ENCODE results near the gene NAGS.
"Not testable (repeated sequence)": the region's sequence is repeated elsewhere in the genome, so short reads cannot be mapped to it uniquely, and the experiment has no call there.

The NAGS gene

DNA sequence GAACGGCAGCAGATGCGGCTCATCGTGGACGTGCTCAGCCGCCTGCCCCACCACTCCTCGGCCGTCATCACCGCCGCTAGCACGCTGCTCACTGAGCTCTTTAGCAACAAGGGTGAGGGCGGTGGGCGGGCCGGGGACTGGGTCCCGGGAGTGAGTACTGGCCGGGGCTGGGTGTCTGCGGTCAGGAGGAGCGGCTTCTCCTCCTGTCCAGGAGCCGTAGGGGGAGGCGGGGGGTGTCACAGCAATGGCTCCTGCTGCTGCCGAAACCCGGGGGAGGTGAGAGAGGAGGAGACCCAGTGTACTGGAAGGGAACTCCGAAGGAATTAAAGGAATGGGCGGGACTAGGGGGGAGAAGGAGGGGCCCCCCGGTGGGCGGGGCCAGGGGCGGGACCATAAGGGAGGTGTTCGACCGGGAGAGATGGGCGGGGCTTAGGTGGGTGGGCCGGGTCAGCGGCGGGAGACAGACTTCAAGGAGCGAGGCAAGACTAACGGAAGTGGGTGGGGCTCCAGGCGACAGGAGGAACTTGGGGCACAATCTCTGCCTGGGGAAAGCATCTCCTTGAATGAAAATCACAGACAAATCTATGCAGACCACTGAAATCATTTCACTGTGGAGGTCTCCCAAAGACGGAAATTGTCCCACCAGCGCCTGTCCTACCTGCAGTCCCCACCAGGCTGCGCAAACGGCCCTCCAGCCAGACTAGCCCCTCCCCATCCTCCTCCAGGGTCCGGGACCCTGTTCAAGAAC lies 2.4 kb downstream of the NAGS start:
- ATAC-seq (replicated peaks) (peak; percentile 85 to 90), DNase-seq (peak; percentile 81)
- Mint-ChIP-seq H3K9me3 (no peaks in the 10 kb centered on the region), H3K36me3 (peaks cover 15 to 17% of the 10 kb centered on the region in 2 donors), H3K4me3 (peak overlapping the region; percentile 74 to 86), H3K27ac (peak overlapping the region; percentile 94), H3K27me3 (peaks cover 20 to 26% of the 10 kb centered on the region in 2 donors), H3K4me1 (peaks cover 32 to 46% of the 10 kb centered on the region in 2 donors)

DNA sequence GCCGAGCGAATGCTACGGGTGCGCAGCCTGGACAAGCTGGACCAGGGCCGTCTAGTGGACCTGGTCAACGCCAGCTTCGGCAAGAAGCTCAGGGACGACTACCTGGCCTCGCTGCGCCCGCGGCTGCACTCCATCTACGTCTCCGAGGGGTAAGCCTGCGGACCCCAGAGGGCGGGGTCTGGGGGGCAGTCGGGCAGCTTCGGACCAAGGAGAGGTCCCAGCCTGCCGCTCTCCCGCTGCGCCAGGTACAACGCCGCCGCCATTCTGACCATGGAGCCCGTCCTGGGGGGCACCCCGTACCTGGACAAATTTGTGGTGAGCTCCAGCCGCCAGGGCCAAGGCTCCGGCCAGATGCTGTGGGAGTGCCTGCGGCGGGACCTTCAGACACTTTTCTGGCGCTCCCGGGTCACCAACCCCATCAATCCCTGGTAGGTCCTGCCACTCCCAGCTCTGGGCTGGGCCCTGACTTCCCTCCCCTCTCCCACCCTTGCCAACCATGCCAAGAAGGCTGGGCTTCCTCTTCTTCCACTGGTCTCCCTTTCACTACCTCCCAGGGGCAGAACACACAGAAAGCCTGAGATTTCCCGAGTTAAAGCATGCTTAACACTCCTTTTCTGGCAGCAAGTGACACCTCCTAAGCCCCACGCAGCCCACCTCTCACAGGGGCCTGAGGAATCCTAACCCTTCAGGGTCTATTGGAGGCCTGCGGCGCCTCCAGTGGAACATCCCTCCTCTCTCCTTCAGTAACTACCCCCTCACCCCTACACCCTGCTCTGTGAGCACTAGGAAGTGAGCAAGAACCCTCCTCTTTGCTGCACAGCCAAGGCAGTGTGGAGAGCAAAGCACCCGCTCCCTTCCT lies 3.2 kb downstream of the NAGS start:
- Mint-ChIP-seq H3K4me3 (peak overlapping the region; percentile 74 to 86), H3K4me1 (peaks cover 32 to 48% of the 10 kb centered on the region in 2 donors), H3K9me3 (no peaks in the 10 kb centered on the region), H3K27me3 (peaks cover 18 to 20% of the 10 kb centered on the region in 2 donors), H3K36me3 (peaks cover 15 to 17% of the 10 kb centered on the region in 2 donors), H3K27ac (peak overlapping the region; percentile 31)
- DNase-seq (no peak), ATAC-seq (replicated peaks) (no peak)

DNA sequence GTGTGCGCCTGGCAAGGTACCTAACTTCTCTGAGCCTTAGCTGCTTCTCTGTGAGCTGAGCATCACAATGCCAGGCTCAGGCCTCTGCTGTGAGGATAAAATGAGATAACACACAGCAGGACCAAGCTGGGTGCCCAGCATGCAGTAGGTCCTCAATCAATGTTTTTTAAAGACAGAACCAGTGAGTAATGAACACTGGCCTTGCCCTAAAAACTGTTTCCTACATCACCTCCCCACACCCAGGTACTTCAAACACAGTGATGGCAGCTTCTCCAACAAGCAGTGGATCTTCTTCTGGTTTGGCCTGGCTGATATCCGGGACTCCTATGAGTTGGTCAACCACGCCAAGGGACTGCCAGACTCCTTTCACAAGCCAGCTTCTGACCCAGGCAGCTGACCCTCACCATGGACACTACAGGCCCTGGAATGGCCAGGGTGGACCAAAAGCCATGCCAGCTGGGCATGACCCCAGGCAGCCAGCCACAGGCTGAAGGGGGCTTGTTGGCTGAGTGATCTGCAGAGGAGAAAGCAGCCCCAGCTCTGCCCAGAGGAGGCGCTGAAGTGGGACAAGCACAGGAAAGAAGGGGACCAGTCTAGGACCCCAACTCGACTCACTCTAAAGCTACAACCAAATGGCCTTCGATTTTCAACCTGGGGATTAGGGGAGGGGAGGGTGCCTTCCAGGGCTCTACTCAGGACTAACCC lies 3.9 kb downstream of the NAGS start:
- Mint-ChIP-seq H3K27me3 (peaks cover 18 to 20% of the 10 kb centered on the region in 2 donors), H3K4me1 (peaks cover 32 to 53% of the 10 kb centered on the region in 2 donors), H3K9me3 (no peaks in the 10 kb centered on the region), H3K36me3 (peaks cover 15 to 17% of the 10 kb centered on the region in 2 donors), H3K4me3 (peak overlapping the region; percentile 74 to 86), H3K27ac (peak overlapping the region; percentile 1)
- DNase-seq (no peak), ATAC-seq (replicated peaks) (no peak)

DNA sequence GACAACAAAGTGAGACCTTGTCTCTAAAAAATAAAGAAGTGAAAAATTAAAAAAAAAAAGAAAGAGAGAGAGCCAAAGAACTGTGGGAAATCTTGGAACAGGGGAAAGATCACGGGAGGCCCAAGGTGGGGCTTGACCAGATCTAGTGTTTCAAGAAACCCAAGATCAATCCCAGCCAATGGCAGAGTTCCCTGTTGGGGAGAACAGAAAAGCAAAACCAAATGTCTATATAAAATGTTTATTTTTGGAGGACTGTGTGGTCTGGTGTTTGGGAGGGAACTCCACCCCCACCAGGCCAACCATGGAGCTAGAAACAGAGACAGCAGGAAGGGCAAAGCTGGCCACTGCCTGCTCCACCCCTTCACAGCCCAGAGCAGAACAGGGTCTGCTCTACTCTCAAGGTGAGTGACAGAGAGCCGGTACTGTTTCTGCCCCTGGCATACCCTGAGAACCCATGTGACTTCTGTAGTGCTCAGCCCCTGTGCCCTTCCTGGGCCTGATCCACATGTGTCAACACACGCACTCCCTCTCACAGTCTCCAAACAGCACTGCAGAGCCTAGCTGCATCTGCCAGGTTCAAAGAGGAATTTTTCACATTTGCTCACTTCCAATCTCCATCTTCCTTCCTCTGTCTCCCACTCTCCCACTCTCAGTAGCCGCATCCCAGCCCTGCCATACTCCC lies 6.7 kb downstream of the NAGS start:
- Mint-ChIP-seq H3K27ac (no peak overlapping the region), H3K9me3 (no peaks in the 10 kb centered on the region), H3K36me3 (peaks cover 18 to 21% of the 10 kb centered on the region in 2 donors), H3K27me3 (peaks cover 3 to 4% of the 10 kb centered on the region in 2 donors), H3K4me3 (no peak overlapping the region), H3K4me1 (peaks cover 33 to 53% of the 10 kb centered on the region in 2 donors)
- no peak for DNase-seq
- ATAC-seq (replicated peaks), result no peak

DNA sequence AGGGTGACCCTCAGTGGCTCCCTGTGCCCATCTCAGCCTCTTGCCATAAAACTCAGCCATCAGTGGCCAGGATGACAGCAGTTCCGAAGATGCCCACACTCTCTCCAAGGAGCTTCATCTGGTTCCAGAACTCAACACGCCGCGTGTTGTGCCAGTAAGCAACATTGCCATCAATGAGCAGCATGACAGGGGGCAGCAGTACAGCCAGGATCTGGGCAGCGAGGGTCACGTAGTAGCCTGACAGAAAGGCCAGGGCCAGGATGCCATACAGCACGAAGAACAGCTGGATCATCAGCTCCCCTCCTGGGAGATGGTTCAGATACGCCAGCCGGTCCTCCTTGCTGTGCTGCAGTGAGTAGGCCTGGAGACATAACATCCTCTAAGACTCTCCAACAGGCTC lies 7.5 kb downstream of the NAGS start:
- Mint-ChIP-seq H3K4me1 (peaks cover 25 to 45% of the 10 kb centered on the region in 2 donors), H3K27me3 (no peaks in the 10 kb centered on the region), H3K27ac (no peak overlapping the region), H3K36me3 (peaks cover 18 to 21% of the 10 kb centered on the region in 2 donors), H3K9me3 (no peaks in the 10 kb centered on the region), H3K4me3 (no peak overlapping the region)
- no peak for ATAC-seq (replicated peaks)
- no peak for DNase-seq

DNA sequence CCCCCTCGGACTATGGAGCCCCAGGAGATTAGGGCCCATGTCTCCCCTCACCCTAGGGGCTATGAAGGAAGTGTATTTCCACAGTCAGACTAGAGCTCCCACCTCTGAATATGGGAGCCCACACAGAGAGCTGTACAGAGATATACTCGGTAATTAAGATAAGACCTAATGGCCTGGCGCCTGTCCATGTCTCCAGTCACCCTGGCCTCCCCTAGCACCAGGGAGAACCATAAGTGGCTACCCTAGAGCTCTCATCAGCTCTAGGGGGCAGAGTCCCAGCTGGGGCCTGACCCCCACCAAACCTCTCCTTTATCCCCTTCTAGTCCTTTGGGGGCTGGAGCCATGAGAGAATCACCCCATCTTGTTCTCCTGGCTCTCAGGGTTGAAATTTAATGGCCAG lies 8.0 kb downstream of the NAGS start:
- H3K9me3 Mint-ChIP-seq, result no peaks in the 10 kb centered on the region
- H3K4me1 Mint-ChIP-seq, result peaks cover 25 to 41% of the 10 kb centered on the region in 2 donors
- DNase-seq, result no peak
- ATAC-seq (replicated peaks), result no peak
- H3K27ac Mint-ChIP-seq, result no peak overlapping the region
- H3K4me3 Mint-ChIP-seq, result no peak overlapping the region
- H3K27me3 Mint-ChIP-seq, result no peaks in the 10 kb centered on the region
- peaks cover 18 to 21% of the 10 kb centered on the region in 2 donors for H3K36me3 Mint-ChIP-seq

DNA sequence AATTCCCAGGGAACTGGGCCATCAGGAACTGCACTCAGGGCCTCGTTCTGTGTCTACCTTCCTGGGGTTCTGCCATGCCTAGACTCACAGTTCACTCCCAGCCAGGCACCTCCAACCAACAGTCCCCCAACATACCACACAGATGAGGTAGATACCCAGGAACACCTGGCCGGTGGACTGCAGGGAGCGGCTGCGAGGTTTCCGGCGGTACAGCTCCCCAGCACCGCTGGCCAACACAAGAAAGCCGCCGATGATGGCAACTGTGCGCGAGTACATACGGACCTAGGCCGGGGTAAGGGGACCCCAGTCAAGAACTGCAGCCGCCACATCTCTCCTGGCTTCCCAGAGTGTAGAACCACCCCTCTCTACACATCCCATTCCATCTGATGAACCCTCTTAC lies 8.5 kb downstream of the NAGS start:
- H3K36me3 Mint-ChIP-seq, result peaks cover 18 to 21% of the 10 kb centered on the region in 2 donors
- peaks cover 22 to 36% of the 10 kb centered on the region in 2 donors for H3K4me1 Mint-ChIP-seq
- DNase-seq (no peak), ATAC-seq (replicated peaks) (no peak)
- H3K9me3 Mint-ChIP-seq, result no peaks in the 10 kb centered on the region
- no peak overlapping the region for H3K27ac Mint-ChIP-seq
- H3K4me3 Mint-ChIP-seq, result no peak overlapping the region
- H3K27me3 Mint-ChIP-seq, result no peaks in the 10 kb centered on the region

DNA sequence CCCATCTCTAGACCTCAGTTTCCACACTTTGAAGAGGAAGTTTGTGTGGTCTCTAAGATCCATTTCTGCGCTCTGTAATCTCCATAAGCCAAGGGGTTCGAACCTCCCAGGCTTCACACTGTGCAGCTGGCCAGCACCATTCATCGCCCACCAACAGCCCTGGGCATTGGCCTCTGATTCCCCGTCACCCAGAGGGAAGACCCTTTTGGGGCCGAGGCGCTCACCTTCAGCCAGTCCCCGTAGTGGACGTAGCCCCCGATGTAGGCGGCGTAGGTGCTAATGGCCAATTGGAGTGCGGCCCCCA lies 9.7 kb downstream of the NAGS start:
- peak overlapping the region; percentile 96 to 100 for H3K4me3 Mint-ChIP-seq
- no peaks in the 10 kb centered on the region for H3K27me3 Mint-ChIP-seq
- peaks cover 15 to 29% of the 10 kb centered on the region in 2 donors for H3K4me1 Mint-ChIP-seq
- no peaks in the 10 kb centered on the region for H3K9me3 Mint-ChIP-seq
- peaks cover 18 to 21% of the 10 kb centered on the region in 2 donors for H3K36me3 Mint-ChIP-seq
- H3K27ac Mint-ChIP-seq, result peak overlapping the region; percentile 99
- ATAC-seq (replicated peaks), result no peak
- DNase-seq, result no peak

DNA sequence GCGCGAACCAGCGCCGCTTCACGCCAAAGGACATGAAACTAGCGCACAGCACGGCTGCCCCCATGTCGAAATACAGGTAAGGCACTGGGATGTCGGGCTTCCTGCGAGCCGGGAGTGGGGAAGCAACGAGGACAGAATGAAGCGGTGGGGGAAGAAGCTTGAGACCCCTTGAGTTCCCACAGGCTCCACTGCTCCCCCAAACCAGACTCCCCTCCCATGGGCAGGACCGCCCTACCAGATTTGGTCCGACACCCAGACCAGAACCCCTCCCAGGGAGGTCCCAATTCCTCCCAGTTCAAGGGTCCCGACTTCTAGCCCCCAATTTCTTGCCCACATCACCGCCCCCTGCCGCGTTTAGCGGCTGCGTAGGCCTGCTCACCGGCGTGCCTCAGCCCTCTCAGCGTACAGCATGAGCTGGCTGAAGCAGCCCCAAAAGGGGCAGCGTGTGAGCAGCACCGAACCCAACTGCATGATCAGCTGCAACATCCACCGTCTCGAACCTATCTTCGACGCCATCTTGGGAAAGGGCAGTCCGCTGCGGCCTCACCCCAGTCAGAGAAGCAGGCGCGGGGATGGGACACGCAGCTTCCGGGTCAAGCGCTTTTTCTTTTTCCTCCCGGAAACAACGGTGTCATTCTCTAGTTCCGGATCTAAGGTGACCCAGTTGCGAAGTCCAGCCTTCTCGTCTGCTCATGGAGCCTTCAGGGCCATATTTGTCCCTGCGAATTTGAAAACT lies 10.2 kb downstream of the NAGS start, which contains the start of gene TMEM101:
TMEM101 (minus strand) TSS at position 527 of the 736 bp plus-strand sequence; CDS start at position 516, 11 bp downstream.
- DNase-seq, result peak; percentile 85
- Mint-ChIP-seq H3K4me3 (peak within 1 kb of the TSS; percentile 96 to 100), H3K9me3 (no peaks in the 10 kb centered on the region), H3K27me3 (no peaks in the 10 kb centered on the region), H3K36me3 (peaks cover 17% of the 10 kb centered on the region in 2 donors), H3K4me1 (peaks cover 15 to 29% of the 10 kb centered on the region in 2 donors), H3K27ac (peak within 1 kb of the TSS; percentile 99)
- peak; percentile 98 for ATAC-seq (replicated peaks)

DNA sequence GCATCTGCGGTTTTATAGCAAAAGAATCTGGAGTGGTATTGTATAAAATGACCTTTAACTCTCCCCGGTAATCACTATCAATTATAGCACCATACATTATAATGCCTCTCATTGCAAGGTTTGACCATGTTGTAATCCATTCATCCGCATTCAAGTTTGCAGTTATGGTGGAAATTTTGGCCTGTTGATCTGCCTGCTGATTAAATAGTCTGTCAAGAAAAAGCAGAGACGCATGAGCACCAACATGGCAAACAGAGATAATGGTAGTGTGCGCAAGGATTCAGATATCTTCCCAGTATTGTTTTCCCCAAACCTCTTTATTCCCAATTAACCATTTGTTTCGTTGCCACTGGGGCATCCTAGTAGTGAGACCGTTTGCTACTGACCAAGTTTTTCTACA lies 16.8 kb downstream of the NAGS start:
- not testable (repeated sequence) for H3K4me3 Mint-ChIP-seq; DNase-seq; H3K4me1 Mint-ChIP-seq; ATAC-seq (replicated peaks); H3K9me3 Mint-ChIP-seq; H3K27ac Mint-ChIP-seq; H3K27me3 Mint-ChIP-seq
- peaks cover 8 to 29% of the 10 kb centered on the region in 2 donors for H3K36me3 Mint-ChIP-seq

DNA sequence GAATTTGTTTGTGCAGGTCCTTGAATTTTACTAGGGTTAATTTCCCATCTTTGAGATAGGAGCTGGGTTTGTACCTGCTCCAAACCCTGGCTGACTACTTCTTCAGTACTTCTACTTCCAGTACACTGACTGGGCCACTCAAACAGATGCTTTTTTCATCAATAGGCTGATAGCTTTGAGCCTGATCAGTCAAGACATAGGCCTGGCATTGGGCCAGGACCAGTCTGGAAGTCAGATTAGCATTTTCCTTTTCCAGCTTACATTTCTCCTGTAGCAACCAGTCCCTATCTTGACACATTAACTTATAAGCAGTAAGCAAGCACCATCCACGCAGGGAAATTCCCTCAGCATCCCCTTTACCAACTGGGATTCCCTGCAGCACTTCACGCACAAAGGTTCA lies 17.8 kb downstream of the NAGS start:
- Mint-ChIP-seq H3K36me3 (peaks cover 12 to 29% of the 10 kb centered on the region in 2 donors), H3K4me3 (no peak overlapping the region), H3K27ac (no peak overlapping the region), H3K4me1 (peaks cover 0 to 3% of the 10 kb centered on the region in 2 donors), H3K27me3 (no peaks in the 10 kb centered on the region), H3K9me3 (no peaks in the 10 kb centered on the region)
- DNase-seq (no peak), ATAC-seq (replicated peaks) (no peak)

DNA sequence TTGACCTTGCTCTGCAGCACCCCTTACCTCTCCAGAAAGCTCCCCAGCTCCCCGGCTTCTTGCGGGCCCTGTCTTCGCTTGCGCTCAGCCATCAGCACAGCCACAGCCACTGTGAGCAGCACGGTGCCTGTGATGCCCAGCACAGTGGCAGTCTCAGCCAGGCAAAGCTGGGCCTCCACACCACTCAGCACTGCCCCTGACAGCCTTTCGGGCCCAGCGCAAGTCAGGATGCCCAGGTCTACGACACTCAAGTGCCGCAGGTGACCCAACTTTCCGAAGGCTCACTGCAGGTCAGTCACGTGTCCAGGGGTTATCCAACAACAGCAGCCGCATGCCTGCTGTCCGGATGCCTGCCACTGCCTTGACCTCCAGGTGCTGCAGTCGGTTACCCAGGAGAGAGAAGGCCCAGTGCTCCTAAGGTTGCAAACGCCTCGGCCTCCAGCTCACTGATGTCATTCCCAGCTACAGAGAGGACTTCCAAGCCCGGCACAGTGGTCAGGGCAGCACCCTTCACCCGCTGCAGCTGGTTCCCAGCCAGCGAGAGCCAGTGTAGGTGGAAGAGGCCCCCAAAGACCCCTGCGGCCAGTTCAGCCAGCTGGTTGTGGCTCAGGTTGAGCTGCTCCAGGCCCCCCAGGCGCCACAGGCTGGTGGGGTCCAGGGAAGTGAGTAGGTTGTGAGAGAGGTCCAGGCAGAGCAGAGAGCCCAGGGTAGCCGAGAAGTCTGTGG lies 19.3 kb downstream of the NAGS start:
- Mint-ChIP-seq H3K4me3 (no peak overlapping the region), H3K36me3 (peaks cover 12 to 29% of the 10 kb centered on the region in 2 donors), H3K27ac (no peak overlapping the region), H3K4me1 (peaks cover 0 to 3% of the 10 kb centered on the region in 2 donors), H3K27me3 (no peaks in the 10 kb centered on the region), H3K9me3 (no peaks in the 10 kb centered on the region)
- no peak for DNase-seq
- ATAC-seq (replicated peaks), result no peak

DNA sequence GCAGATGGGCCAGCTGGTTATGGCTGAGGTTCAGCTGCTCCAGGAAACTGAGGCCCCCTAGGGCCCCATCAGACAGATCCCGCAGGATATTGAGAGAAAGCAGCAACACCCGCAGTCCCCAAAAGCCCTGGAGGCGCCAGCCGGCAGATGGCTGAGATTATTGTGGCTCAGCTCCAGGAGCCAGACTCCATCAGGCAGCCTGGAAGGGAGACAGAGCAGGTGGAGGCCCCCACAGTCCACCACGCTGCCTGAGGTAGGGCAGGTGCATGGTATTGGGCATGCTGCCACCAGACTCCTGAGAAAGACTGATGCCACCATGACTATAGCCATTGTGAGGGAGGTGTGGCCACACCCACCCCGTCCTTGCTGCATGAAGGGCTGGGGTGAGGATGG lies 19.8 kb downstream of the NAGS start:
- no peak for ATAC-seq (replicated peaks)
- DNase-seq, result no peak
- peaks cover 17 to 35% of the 10 kb centered on the region in 2 donors for H3K36me3 Mint-ChIP-seq
- no peaks in the 10 kb centered on the region for H3K9me3 Mint-ChIP-seq
- H3K4me3 Mint-ChIP-seq, result no peak overlapping the region
- no peaks in the 10 kb centered on the region for H3K27me3 Mint-ChIP-seq
- no peak overlapping the region for H3K27ac Mint-ChIP-seq
- H3K4me1 Mint-ChIP-seq, result peaks cover 0 to 3% of the 10 kb centered on the region in 2 donors
